IPS-NIHi7 (cell line): ENCODE measurements around the gene CDKN2D.
"Not testable (repeated sequence)": the region's sequence is repeated elsewhere in the genome, so short reads cannot be mapped to it uniquely, and the experiment has no call there.

Experiments
- DNase-seq: peaks from one replicate; pipeline ENCODE4 v3.0.0; 2012; ENCODE audit warnings: mixed read lengths; ENCODE audit errors: extremely low spot score

The CDKN2D gene

GRCh38 chr19:10551698-10552301, 17.0 kb downstream of the CDKN2D start:
- peak; percentile 43 for DNase-seq

GRCh38 chr19:10551006-10551405, 17.8 kb downstream of the CDKN2D start:
- not testable (repeated sequence) for DNase-seq

GRCh38 chr19:10550336-10550735, 18.4 kb downstream of the CDKN2D start:
- no peak for DNase-seq

GRCh38 chr19:10549733-10550132, 19.0 kb downstream of the CDKN2D start:
- DNase-seq: no peak

- no peak for DNase-seq
Measured at GRCh38 chr19:10548746-10549276, 20.0 kb downstream of the CDKN2D start.

- DNase-seq: no peak
Measured at GRCh38 chr19:10546817-10547216, 22.0 kb downstream of the CDKN2D start.

GRCh38 chr19:10544753-10545251, 24.0 kb downstream of the CDKN2D start:
- no peak for DNase-seq

GRCh38 chr19:10544242-10544752, 24.5 kb downstream of the CDKN2D start:
- peak; percentile 31 for DNase-seq

GRCh38 chr19:10543420-10544241, 25.1 kb downstream of the CDKN2D start, which contains the start of gene ATG4D:
TSS of gene ATG4D (plus strand) at chr19:10543904. CDS start at chr19:10544091, 187 bp downstream.
- peak; percentile 100 for DNase-seq

GRCh38 chr19:10543059-10543419, 25.7 kb downstream of the CDKN2D start:
- DNase-seq: no peak

- not testable (repeated sequence) for DNase-seq
Measured at GRCh38 chr19:10539016-10539415, 29.8 kb downstream of the CDKN2D start.

- DNase-seq: no peak
Measured at GRCh38 chr19:10538204-10538983, 30.4 kb downstream of the CDKN2D start.

GRCh38 chr19:10537668-10538067, 31.1 kb downstream of the CDKN2D start:
- no peak for DNase-seq

- no peak for DNase-seq
Measured at GRCh38 chr19:10535613-10536012, 33.2 kb downstream of the CDKN2D start.

GRCh38 chr19:10533646-10534386, 35.0 kb downstream of the CDKN2D start:
- DNase-seq: no peak

GRCh38 chr19:10532457-10532856, 36.3 kb downstream of the CDKN2D start:
- no peak for DNase-seq

- DNase-seq: not testable (repeated sequence)
Measured at GRCh38 chr19:10526887-10527286, 41.9 kb downstream of the CDKN2D start.

GRCh38 chr19:10525636-10526035, 43.1 kb downstream of the CDKN2D start:
- DNase-seq: no peak

GRCh38 chr19:10523135-10523636, 45.6 kb downstream of the CDKN2D start:
- no peak for DNase-seq

GRCh38 chr19:10521461-10522171, 47.2 kb downstream of the CDKN2D start:
- DNase-seq: no peak
